OCI-LY7 (cell line): ENCODE results near the gene TGM2. TPM values are rescaled to one million over a fixed set of nuclear protein-coding genes. Genes with fewer than 3 reads are reported as not detected.

Experiments used
- BruUV-seq: library from RNA; stranded (reverse); fragments of 400-500 nt; replicated peaks from 2 replicates; lab custom pipeline; 2021; lab: Mats Ljungman, UMichigan
- CTCF ChIA-PET: fragments of 300-600 bp; sonication (Branson Sonifier 250); formaldehyde crosslinking; loops from one replicate; lab custom pipeline; 2022; ENCODE audit warnings: antibody characterized with exemption; ENCODE audit not compliant: unreplicated experiment; lab: Charles Lee
- POLR2A ChIA-PET: fragments of 300-600 bp; sonication (Branson Sonifier 250); formaldehyde crosslinking; loops from one replicate; lab custom pipeline; 2022; ENCODE audit warnings: antibody characterized with exemption; lab: Charles Lee
- DNase-seq: peaks from one replicate; pipeline ENCODE4 v3.0.0-alpha.2; 2015; ENCODE audit warnings: low spot score
- H2AFZ ChIP-seq: fragments of 200-600 bp; sonication (generic), shearing (Covaris generic); 2 replicates; pipeline ENCODE4 v1.6.1; 2014; ENCODE audit warnings: mild to moderate bottlenecking, antibody characterized with exemption, low read length, moderate library complexity
- H3K27ac ChIP-seq: fragments of 200-600 bp; sonication (generic); 2 replicates; pipeline ENCODE4 v1.5.1; 2014; ENCODE audit warnings: mixed run types, low read depth, mild to moderate bottlenecking, moderate library complexity, low read length, inconsistent platforms; ENCODE audit not compliant: poor library complexity, severe bottlenecking
- H3K36me3 ChIP-seq: fragments of 200-600 bp; sonication (generic); 2 replicates; pipeline ENCODE4 v1.6.1; 2014; ENCODE audit warnings: mild to moderate bottlenecking, antibody characterized with exemption, low read length, moderate library complexity, mixed read lengths; ENCODE audit not compliant: insufficient read depth
- H3K4me1 ChIP-seq: fragments of 200-600 bp; sonication (generic); 2 replicates; pipeline ENCODE4 v1.5.1; 2014; ENCODE audit warnings: mild to moderate bottlenecking, low read length; ENCODE audit not compliant: insufficient read depth, poor library complexity, severe bottlenecking
- H3K4me2 ChIP-seq: fragments of 200-600 bp; sonication (generic); 2 replicates; pipeline ENCODE4 v1.6.1; 2014; ENCODE audit warnings: mild to moderate bottlenecking, low read length
- H3K4me3 ChIP-seq: fragments of 200-600 bp; sonication (generic); 2 replicates; pipeline ENCODE4 v1.5.1; 2014; ENCODE audit warnings: mild to moderate bottlenecking, low read depth, low read length; ENCODE audit not compliant: poor library complexity, severe bottlenecking
- H3K79me2 ChIP-seq: fragments of 200-600 bp; sonication (generic); 2 replicates; pipeline ENCODE4 v1.6.1; 2016; ENCODE audit warnings: low read depth, mild to moderate bottlenecking, low read length, moderate library complexity, mixed read lengths; ENCODE audit not compliant: insufficient read depth
- H3K9me2 ChIP-seq: fragments of 200-600 bp; sonication (generic); 2 replicates; pipeline ENCODE4 v1.6.1; 2016; ENCODE audit warnings: mild to moderate bottlenecking, low read length, mixed read lengths; ENCODE audit not compliant: insufficient read depth
- H3K9me3 ChIP-seq: fragments of 200-600 bp; sonication (generic); 2 replicates; pipeline ENCODE4 v1.6.1; 2014; ENCODE audit warnings: mild to moderate bottlenecking, mixed run types, low read length, mixed read lengths
- H4K20me1 ChIP-seq: fragments of 200-600 bp; sonication (generic); 2 replicates; pipeline ENCODE4 v1.6.1; 2014; ENCODE audit warnings: mild to moderate bottlenecking, antibody characterized with exemption, low read length, moderate library complexity, mixed read lengths; ENCODE audit not compliant: insufficient read depth
- EZH2phosphoT487 ChIP-seq: fragments of 200-600 bp; sonication (generic); IDR thresholded peaks from 2 replicates; pipeline ENCODE4 v1.6.1; 2018; ENCODE audit warnings: low read depth, borderline replicate concordance, mild to moderate bottlenecking, mixed run types, antibody characterized with exemption, low read length, moderate library complexity, mixed read lengths
- intact Hi-C: fragments of 100-400 bp; cut with micrococcal nuclease; formaldehyde crosslinking; loops from one replicate; pipeline ENCODE4 v1.10.0; 2022; ENCODE audit not compliant: unreplicated experiment
- total RNA-seq, 2 experiments: library from RNA; depleted of rRNA in 1 of 2; stranded (reverse); fragments of >200 nt in 1 of 2; shearing (Covaris generic) in 1 of 2; gene quantifications; 2 replicates each; pipeline ENCODE4 v1.2.3, GENCODE V29; 2014 to 2022
- TF ChIP-seq, protein P1 (sequence below): fragments of 200-600 bp; sonication (generic); conservative IDR thresholded peaks from 2 replicates; pipeline ENCODE4 v1.5.1; 2014; ENCODE audit warnings: mild to moderate bottlenecking, antibody characterized with exemption, low read length, moderate library complexity, mixed read lengths

Gene TGM2
- total RNA-seq, 2 experiments from 2014 or later = not detected

- Histone ChIP-seq H3K4me3 (no peak overlapping the region), H3K36me3 (no peaks in the 10 kb centered on the region), H3K9me2 (no peaks in the 10 kb centered on the region), H4K20me1 (no peaks in the 10 kb centered on the region), H3K4me1 (no peaks in the 10 kb centered on the region), H3K9me3 (no peaks in the 10 kb centered on the region), H3K4me2 (no peak overlapping the region), H3K27ac (no peak overlapping the region), H3K79me2 (no peaks in the 10 kb centered on the region), H2AFZ (no peak overlapping the region)
- intact Hi-C loops = no loop called here
- TF ChIP-seq, protein P1, sequence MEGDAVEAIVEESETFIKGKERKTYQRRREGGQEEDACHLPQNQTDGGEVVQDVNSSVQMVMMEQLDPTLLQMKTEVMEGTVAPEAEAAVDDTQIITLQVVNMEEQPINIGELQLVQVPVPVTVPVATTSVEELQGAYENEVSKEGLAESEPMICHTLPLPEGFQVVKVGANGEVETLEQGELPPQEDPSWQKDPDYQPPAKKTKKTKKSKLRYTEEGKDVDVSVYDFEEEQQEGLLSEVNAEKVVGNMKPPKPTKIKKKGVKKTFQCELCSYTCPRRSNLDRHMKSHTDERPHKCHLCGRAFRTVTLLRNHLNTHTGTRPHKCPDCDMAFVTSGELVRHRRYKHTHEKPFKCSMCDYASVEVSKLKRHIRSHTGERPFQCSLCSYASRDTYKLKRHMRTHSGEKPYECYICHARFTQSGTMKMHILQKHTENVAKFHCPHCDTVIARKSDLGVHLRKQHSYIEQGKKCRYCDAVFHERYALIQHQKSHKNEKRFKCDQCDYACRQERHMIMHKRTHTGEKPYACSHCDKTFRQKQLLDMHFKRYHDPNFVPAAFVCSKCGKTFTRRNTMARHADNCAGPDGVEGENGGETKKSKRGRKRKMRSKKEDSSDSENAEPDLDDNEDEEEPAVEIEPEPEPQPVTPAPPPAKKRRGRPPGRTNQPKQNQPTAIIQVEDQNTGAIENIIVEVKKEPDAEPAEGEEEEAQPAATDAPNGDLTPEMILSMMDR = no peak
- TF ChIP-seq EZH2phosphoT487 = no peak
- POLR2A ChIA-PET = interaction anchor here (1.2 kb wide), 1 partner anchor 17 kb away, joined by 4 read pairs; no protein-coding TSS in a partner anchor
- BruUV-seq = no TSS peak
- CTCF ChIA-PET = no interaction called here
- no peak for DNase-seq
Measured at GRCh38 chr20:38109591-38110524, 55.2 kb downstream of the TGM2 start.

DNA sequence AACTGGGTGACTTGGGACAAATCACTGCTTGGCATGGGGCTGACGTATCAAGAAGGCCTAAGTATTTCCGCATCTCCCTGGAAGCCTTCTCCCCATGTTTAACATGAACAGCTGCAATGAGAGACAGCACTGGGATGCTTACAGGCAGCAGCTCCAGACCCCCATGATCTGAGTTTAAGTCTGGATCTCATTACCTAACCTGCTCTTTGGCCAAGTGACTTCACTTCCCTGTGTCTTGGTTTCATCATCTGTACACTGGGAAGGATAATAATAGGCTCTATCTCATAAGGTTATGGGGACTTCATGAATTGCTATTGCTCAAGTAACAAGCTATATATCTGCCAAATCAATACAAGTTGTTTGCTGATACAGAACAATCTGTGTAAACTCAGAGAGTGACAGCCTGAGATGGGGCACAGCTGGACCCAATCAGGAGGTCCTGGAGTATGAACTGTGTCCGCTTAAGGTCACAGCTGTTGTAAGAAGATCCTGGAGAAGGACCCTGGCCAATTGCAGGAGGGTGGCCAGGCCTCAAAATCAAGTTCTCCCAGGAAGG, 56.0 kb downstream of the TGM2 start:
- TF ChIP-seq, protein P1 = no peak
- TF ChIP-seq EZH2phosphoT487 = no peak
- no peaks in the 10 kb centered on the region for H4K20me1 ChIP-seq
- H3K4me3 ChIP-seq = no peak overlapping the region
- no peak overlapping the region for H3K27ac ChIP-seq
- ChIA-PET POLR2A (no interaction called here), CTCF (no interaction called here)
- intact Hi-C loops = no loop called here
- no TSS peak for BruUV-seq
- H3K4me1 ChIP-seq = no peaks in the 10 kb centered on the region
- no peaks in the 10 kb centered on the region for H3K36me3 ChIP-seq
- no peaks in the 10 kb centered on the region for H3K79me2 ChIP-seq
- no peaks in the 10 kb centered on the region for H3K9me2 ChIP-seq
- no peak overlapping the region for H2AFZ ChIP-seq
- DNase-seq = no peak
- H3K9me3 ChIP-seq = no peaks in the 10 kb centered on the region
- no peak overlapping the region for H3K4me2 ChIP-seq
